ENCODE results near the gene IDH2. TPM values are rescaled to one million over a fixed set of nuclear protein-coding genes. Genes with fewer than 3 reads are reported as not detected.

Gene IDH2
- total and polyA plus RNA-seq, 2 of the 13 experiments (the other 11 are each of a cell fraction or from before 2014, with no cell fraction given): 121 to 145 TPM

DNA sequence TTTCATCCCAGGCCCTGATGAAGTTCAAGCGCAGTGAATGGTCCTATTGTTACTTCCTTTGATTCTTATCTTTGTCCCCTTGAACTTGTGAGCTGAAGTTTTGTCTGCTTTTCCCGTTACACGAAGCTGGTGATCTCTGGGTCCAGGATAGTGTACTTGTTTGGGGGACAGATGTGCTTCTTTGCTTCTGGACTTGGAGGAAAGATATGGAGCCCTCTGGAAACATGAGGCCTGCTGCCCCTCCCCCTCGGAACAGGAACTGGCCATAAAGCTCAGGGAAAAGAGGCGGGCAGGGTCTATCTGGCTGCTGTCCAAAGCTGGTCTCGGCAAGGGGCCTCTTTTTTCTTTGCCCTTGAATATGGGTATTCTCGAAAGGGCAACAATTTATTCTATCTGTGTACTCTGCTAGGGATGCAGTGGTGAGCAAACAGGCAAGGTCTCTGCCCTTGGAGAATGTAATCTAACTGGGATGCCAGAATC, 47.6 kb downstream of the IDH2 start (continued):
- TF ChIP-seq SETDB1 (CRISPR knock-in tag; IDR thresholded peaks at IDR 0.05; ENCODE audit: borderline replicate concordance) (no peak), SMAD9 (CRISPR knock-in tag; IDR thresholded peaks at IDR 0.05) (no peak), GABPB1 (CRISPR knock-in tag; IDR thresholded peaks at IDR 0.05) (no peak; the same call in 1 of the 2 replicates), ARHGAP35 (CRISPR knock-in tag; IDR thresholded peaks at IDR 0.05; ENCODE audit: borderline replicate concordance) (no peak), ASH2L (IDR thresholded peaks at IDR 0.05; ENCODE audit: insufficient read length, low read depth, low read length) (peak; percentile 45), REPIN1 (CRISPR knock-in tag; IDR thresholded peaks at IDR 0.05; ENCODE audit: borderline replicate concordance, low read depth) (peak; percentile 59; the same call in 1 of the 2 replicates), ZNF282 (IDR thresholded peaks at IDR 0.05; ENCODE audit: partially characterized antibody) (no peak), TSC22D2 (CRISPR knock-in tag; IDR thresholded peaks at IDR 0.05; ENCODE audit: borderline replicate concordance) (no peak), ZMYM3 (CRISPR knock-in tag; IDR thresholded peaks at IDR 0.05) (0 out of 2 replicates have a peak, but pooled peaks have one; percentile 49), MLLT10 (CRISPR knock-in tag; IDR thresholded peaks at IDR 0.05) (no peak), TMF1 (CRISPR knock-in tag; IDR thresholded peaks at IDR 0.05; ENCODE audit: low read depth) (no peak), TP53 (CRISPR knock-in tag; conservative IDR thresholded peaks at IDR 0.05) (no peak), SMYD3 (CRISPR knock-in tag; IDR thresholded peaks at IDR 0.05) (no peak), CHCHD3 (CRISPR knock-in tag; IDR thresholded peaks at IDR 0.05) (no peak), ZNF572 (CRISPR knock-in tag; IDR thresholded peaks at IDR 0.05) (no peak), MED13 (CRISPR knock-in tag; IDR thresholded peaks at IDR 0.05) (no peak; the same call in 1 of the 2 replicates)
- TF ChIP-seq, protein P1, sequence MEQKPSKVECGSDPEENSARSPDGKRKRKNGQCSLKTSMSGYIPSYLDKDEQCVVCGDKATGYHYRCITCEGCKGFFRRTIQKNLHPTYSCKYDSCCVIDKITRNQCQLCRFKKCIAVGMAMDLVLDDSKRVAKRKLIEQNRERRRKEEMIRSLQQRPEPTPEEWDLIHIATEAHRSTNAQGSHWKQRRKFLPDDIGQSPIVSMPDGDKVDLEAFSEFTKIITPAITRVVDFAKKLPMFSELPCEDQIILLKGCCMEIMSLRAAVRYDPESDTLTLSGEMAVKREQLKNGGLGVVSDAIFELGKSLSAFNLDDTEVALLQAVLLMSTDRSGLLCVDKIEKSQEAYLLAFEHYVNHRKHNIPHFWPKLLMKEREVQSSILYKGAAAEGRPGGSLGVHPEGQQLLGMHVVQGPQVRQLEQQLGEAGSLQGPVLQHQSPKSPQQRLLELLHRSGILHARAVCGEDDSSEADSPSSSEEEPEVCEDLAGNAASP (CRISPR knock-in tag; IDR thresholded peaks at IDR 0.05; ENCODE audit: borderline replicate concordance): peak; percentile 19; the same call in 1 of the 2 replicates
- TF ChIP-seq, protein P2, sequence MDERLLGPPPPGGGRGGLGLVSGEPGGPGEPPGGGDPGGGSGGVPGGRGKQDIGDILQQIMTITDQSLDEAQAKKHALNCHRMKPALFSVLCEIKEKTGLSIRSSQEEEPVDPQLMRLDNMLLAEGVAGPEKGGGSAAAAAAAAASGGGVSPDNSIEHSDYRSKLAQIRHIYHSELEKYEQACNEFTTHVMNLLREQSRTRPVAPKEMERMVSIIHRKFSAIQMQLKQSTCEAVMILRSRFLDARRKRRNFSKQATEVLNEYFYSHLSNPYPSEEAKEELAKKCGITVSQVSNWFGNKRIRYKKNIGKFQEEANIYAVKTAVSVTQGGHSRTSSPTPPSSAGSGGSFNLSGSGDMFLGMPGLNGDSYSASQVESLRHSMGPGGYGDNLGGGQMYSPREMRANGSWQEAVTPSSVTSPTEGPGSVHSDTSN (CRISPR knock-in tag; IDR thresholded peaks at IDR 0.05): no peak
- TF ChIP-seq, protein P3, sequence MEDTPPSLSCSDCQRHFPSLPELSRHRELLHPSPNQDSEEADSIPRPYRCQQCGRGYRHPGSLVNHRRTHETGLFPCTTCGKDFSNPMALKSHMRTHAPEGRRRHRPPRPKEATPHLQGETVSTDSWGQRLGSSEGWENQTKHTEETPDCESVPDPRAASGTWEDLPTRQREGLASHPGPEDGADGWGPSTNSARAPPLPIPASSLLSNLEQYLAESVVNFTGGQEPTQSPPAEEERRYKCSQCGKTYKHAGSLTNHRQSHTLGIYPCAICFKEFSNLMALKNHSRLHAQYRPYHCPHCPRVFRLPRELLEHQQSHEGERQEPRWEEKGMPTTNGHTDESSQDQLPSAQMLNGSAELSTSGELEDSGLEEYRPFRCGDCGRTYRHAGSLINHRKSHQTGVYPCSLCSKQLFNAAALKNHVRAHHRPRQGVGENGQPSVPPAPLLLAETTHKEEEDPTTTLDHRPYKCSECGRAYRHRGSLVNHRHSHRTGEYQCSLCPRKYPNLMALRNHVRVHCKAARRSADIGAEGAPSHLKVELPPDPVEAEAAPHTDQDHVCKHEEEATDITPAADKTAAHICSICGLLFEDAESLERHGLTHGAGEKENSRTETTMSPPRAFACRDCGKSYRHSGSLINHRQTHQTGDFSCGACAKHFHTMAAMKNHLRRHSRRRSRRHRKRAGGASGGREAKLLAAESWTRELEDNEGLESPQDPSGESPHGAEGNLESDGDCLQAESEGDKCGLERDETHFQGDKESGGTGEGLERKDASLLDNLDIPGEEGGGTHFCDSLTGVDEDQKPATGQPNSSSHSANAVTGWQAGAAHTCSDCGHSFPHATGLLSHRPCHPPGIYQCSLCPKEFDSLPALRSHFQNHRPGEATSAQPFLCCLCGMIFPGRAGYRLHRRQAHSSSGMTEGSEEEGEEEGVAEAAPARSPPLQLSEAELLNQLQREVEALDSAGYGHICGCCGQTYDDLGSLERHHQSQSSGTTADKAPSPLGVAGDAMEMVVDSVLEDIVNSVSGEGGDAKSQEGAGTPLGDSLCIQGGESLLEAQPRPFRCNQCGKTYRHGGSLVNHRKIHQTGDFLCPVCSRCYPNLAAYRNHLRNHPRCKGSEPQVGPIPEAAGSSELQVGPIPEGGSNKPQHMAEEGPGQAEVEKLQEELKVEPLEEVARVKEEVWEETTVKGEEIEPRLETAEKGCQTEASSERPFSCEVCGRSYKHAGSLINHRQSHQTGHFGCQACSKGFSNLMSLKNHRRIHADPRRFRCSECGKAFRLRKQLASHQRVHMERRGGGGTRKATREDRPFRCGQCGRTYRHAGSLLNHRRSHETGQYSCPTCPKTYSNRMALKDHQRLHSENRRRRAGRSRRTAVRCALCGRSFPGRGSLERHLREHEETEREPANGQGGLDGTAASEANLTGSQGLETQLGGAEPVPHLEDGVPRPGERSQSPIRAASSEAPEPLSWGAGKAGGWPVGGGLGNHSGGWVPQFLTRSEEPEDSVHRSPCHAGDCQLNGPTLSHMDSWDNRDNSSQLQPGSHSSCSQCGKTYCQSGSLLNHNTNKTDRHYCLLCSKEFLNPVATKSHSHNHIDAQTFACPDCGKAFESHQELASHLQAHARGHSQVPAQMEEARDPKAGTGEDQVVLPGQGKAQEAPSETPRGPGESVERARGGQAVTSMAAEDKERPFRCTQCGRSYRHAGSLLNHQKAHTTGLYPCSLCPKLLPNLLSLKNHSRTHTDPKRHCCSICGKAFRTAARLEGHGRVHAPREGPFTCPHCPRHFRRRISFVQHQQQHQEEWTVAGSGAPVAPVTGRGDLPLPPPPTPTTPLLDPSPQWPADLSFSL (CRISPR knock-in tag; IDR thresholded peaks at IDR 0.05): no peak
- TF ChIP-seq, protein P4, sequence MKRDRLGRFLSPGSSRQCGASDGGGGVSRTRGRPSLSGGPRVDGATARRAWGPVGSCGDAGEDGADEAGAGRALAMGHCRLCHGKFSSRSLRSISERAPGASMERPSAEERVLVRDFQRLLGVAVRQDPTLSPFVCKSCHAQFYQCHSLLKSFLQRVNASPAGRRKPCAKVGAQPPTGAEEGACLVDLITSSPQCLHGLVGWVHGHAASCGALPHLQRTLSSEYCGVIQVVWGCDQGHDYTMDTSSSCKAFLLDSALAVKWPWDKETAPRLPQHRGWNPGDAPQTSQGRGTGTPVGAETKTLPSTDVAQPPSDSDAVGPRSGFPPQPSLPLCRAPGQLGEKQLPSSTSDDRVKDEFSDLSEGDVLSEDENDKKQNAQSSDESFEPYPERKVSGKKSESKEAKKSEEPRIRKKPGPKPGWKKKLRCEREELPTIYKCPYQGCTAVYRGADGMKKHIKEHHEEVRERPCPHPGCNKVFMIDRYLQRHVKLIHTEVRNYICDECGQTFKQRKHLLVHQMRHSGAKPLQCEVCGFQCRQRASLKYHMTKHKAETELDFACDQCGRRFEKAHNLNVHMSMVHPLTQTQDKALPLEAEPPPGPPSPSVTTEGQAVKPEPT (CRISPR knock-in tag; IDR thresholded peaks at IDR 0.05; ENCODE audit: low read depth): no peak
